SU-DHL-6 (cell line): ENCODE data around the gene CTPS2.

Experiments
- H2AFZ ChIP-seq: fragments of 200-600 bp; sonication (generic); 2 replicates; pipeline ENCODE4 v1.6.1; 2014; ENCODE audit warnings: low read depth, mild to moderate bottlenecking, moderate library complexity, mixed read lengths, antibody characterized with exemption, low read length; ENCODE audit not compliant: severe bottlenecking
- H3F3A ChIP-seq: fragments of 200-600 bp; shearing (Covaris generic); 2 replicates; pipeline ENCODE4 v1.6.0; 2016; ENCODE audit warnings: antibody characterized with exemption, mild to moderate bottlenecking; ENCODE audit not compliant: insufficient read depth
- H3K27ac ChIP-seq: fragments of 200-600 bp; sonication (generic); 2 replicates; pipeline ENCODE4 v1.5.1; 2016; ENCODE audit warnings: low read depth, mild to moderate bottlenecking, low read length, moderate library complexity, mixed read lengths
- H3K27me3 ChIP-seq: fragments of 200-600 bp; sonication (generic), shearing (Covaris generic); 2 replicates; pipeline ENCODE4 v1.6.0; 2014; ENCODE audit warnings: mild to moderate bottlenecking, low read length
- H3K36me3 ChIP-seq: fragments of 200-600 bp; sonication (generic); 2 replicates; pipeline ENCODE4 v1.6.1; 2014; ENCODE audit warnings: mild to moderate bottlenecking, low read length, mixed read lengths
- H3K4me2 ChIP-seq: fragments of 300-600, 200-600 bp; shearing (Covaris generic), sonication (generic); 2 replicates; pipeline ENCODE4 v1.6.0; 2014; ENCODE audit warnings: low read length, low read depth, mild to moderate bottlenecking; ENCODE audit not compliant: poor library complexity, severe bottlenecking
- H3K4me3 ChIP-seq: fragments of 200-600 bp; sonication (generic); 2 replicates; pipeline ENCODE4 v1.5.1; 2014; ENCODE audit warnings: antibody characterized with exemption, low read length, mild to moderate bottlenecking, mixed read lengths; ENCODE audit not compliant: insufficient read depth, poor library complexity, severe bottlenecking
- H3K79me2 ChIP-seq: fragments of 200-600 bp; sonication (generic); 2 replicates; pipeline ENCODE4 v1.6.1; 2014; ENCODE audit warnings: mild to moderate bottlenecking, low read length, moderate library complexity; ENCODE audit not compliant: insufficient read depth
- H3K9ac ChIP-seq: fragments of 200-600 bp; sonication (generic); 2 replicates; pipeline ENCODE4 v1.7.0; 2014; ENCODE audit warnings: mild to moderate bottlenecking, low read length
- H3K9me2 ChIP-seq: fragments of 200-600 bp; sonication (generic); replicated peaks from 2 replicates; pipeline ENCODE4 v1.6.1; 2014; ENCODE audit warnings: low read length; ENCODE audit not compliant: insufficient read depth
- H3K9me3 ChIP-seq: fragments of 200-600 bp; sonication (generic); 2 replicates; pipeline ENCODE4 v1.6.1; 2014; ENCODE audit warnings: low read length, mixed read lengths; ENCODE audit not compliant: insufficient read depth
- H4K20me1 ChIP-seq: fragments of 200-600 bp; sonication (generic); 2 replicates; pipeline ENCODE4 v1.6.1; 2014; ENCODE audit warnings: low read depth, mild to moderate bottlenecking, antibody characterized with exemption, low read length, moderate library complexity, mixed read lengths
- EZH2phosphoT487 ChIP-seq: fragments of 200-600 bp; sonication (generic), shearing (Covaris generic); conservative IDR thresholded peaks from 2 replicates; pipeline ENCODE4 v1.6.1; 2018; ENCODE audit warnings: mild to moderate bottlenecking, antibody characterized with exemption, low read length, moderate library complexity, mixed read lengths
- TF ChIP-seq, protein P1 (sequence below): fragments of 200-600 bp; sonication (generic); IDR thresholded peaks from one replicate; pipeline ENCODE4 v1.5.1; 2017; ENCODE audit warnings: antibody characterized with exemption, mild to moderate bottlenecking, low read length, moderate library complexity; ENCODE audit not compliant: insufficient read depth, poor library complexity, severe bottlenecking

Gene CTPS2

DNA sequence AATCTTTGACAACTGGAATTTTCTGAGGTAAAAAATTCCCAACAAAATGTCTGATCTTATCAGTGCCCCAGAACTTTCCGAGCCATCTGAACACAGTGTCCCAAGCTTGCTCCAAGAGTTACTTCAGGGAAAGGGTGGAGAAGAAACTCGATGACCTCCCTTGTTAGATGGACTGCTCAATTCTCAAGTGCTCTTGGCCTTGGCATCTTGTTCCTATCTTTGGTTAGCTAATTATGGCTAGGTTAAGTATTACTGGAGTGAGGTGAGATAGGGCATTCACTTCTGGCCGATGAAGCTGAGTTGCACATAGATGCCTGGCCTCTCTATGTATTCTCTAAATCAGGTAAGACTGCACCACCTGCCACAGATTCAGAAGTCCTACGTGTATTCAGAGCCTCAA lies 71.6 kb downstream of the CTPS2 start:
- H4K20me1 ChIP-seq: no peaks in the 10 kb centered on the region
- H2AFZ ChIP-seq: no peak overlapping the region
- no peaks in the 10 kb centered on the region for H3K9me3 ChIP-seq
- H3K27ac ChIP-seq: no peak overlapping the region
- no peaks in the 10 kb centered on the region for H3K27me3 ChIP-seq
- H3K4me2 ChIP-seq: no peak overlapping the region
- H3K9ac ChIP-seq: no peak overlapping the region
- H3F3A ChIP-seq: no peaks in the 10 kb centered on the region
- no peaks in the 10 kb centered on the region for H3K9me2 ChIP-seq
- H3K4me3 ChIP-seq: no peak overlapping the region
- no peaks in the 10 kb centered on the region for H3K79me2 ChIP-seq
- no peak for TF ChIP-seq EZH2phosphoT487
- TF ChIP-seq, protein P1, sequence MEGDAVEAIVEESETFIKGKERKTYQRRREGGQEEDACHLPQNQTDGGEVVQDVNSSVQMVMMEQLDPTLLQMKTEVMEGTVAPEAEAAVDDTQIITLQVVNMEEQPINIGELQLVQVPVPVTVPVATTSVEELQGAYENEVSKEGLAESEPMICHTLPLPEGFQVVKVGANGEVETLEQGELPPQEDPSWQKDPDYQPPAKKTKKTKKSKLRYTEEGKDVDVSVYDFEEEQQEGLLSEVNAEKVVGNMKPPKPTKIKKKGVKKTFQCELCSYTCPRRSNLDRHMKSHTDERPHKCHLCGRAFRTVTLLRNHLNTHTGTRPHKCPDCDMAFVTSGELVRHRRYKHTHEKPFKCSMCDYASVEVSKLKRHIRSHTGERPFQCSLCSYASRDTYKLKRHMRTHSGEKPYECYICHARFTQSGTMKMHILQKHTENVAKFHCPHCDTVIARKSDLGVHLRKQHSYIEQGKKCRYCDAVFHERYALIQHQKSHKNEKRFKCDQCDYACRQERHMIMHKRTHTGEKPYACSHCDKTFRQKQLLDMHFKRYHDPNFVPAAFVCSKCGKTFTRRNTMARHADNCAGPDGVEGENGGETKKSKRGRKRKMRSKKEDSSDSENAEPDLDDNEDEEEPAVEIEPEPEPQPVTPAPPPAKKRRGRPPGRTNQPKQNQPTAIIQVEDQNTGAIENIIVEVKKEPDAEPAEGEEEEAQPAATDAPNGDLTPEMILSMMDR: no peak
- no peaks in the 10 kb centered on the region for H3K36me3 ChIP-seq

DNA sequence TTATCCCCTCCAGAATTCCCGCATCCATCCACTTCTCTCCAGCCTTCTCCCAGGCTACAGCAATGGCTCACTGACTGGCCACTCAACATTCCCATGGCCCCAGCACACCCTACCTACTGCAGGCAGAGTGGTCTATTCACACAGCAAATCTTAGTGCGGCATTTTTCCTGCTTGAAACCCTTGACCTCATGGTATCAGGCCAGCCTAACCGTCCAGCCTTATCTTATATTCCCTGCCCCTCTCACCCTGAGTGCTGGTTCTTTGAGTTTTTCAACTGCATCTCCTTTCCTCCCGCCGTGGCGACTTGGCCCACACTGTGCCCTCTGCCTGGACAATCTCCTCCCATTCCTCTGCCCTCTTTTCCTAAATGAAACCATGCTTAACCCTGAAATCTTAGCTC lies 72.5 kb downstream of the CTPS2 start:
- TF ChIP-seq, protein P1: no peak
- no peak for TF ChIP-seq EZH2phosphoT487
- H3K36me3 ChIP-seq: no peaks in the 10 kb centered on the region
- no peaks in the 10 kb centered on the region for H3K27me3 ChIP-seq
- H3K27ac ChIP-seq: no peak overlapping the region
- no peaks in the 10 kb centered on the region for H3K79me2 ChIP-seq
- no peaks in the 10 kb centered on the region for H3F3A ChIP-seq
- no peak overlapping the region for H3K4me2 ChIP-seq
- H3K9ac ChIP-seq: no peak overlapping the region
- H2AFZ ChIP-seq: no peak overlapping the region
- H3K4me3 ChIP-seq: no peak overlapping the region
- no peaks in the 10 kb centered on the region for H4K20me1 ChIP-seq
- H3K9me2 ChIP-seq: no peaks in the 10 kb centered on the region
- H3K9me3 ChIP-seq: no peaks in the 10 kb centered on the region

DNA sequence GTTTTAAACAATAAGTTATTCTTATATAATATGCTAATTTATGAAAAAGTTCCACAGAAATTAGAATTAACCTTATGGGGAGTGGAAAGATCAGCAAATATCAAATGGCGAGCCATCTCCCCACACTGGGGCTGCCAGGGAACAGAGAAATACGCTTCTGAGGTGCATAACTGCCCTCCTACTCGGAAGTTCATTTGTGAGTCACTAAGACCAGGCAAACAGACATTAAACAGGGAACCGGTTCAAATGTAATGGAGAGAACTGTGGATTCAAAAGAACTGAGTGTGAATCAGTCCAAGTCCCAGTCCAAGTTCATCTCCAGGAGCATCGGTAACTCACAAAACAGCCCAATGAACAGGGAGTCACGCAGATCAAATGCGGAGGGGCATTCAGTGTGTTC lies 73.9 kb downstream of the CTPS2 start:
- Histone ChIP-seq H3K9me2 (no peaks in the 10 kb centered on the region), H4K20me1 (no peaks in the 10 kb centered on the region), H3K27me3 (no peaks in the 10 kb centered on the region), H3F3A (no peaks in the 10 kb centered on the region), H3K4me3 (no peak overlapping the region), H3K79me2 (no peaks in the 10 kb centered on the region), H3K4me2 (no peak overlapping the region), H3K27ac (no peak overlapping the region), H2AFZ (no peak overlapping the region), H3K9me3 (no peaks in the 10 kb centered on the region), H3K36me3 (no peaks in the 10 kb centered on the region), H3K9ac (no peak overlapping the region)
- TF ChIP-seq, protein P1: no peak
- TF ChIP-seq EZH2phosphoT487: no peak
